BE2C (cell line): ENCODE data around the gene ASPSCR1.

Experiments used
- DNase-seq: peaks from one replicate; pipeline ENCODE4 v3.0.0-alpha.2; 2020
- H3K27me3 ChIP-seq: fragments of 250-450 bp; sonication (Bioruptor Pico); 2 replicates; pipeline ENCODE4 v1.5.1; 2020; ENCODE audit warnings: mild to moderate bottlenecking
- H3K36me3 ChIP-seq: fragments of 250-450 bp; sonication (Bioruptor Pico); 2 replicates; pipeline ENCODE4 v1.5.1; 2020; ENCODE audit warnings: mild to moderate bottlenecking
- H3K4me1 ChIP-seq: fragments of 250-450 bp; sonication (Bioruptor Pico); 2 replicates; pipeline ENCODE4 v1.5.1; 2020
- H3K4me3 ChIP-seq: 2 replicates; pipeline ENCODE4 v1.5.1; 2011; ENCODE audit warnings: low read depth, low read length
- H3K9me3 ChIP-seq: fragments of 250-450 bp; sonication (Bioruptor Pico); 2 replicates; pipeline ENCODE4 v1.5.1; 2020
- CTCF ChIP-seq: IDR thresholded peaks from 2 replicates; pipeline ENCODE4 v1.5.1; 2012; ENCODE audit warnings: mild to moderate bottlenecking, low read depth, low read length

The ASPSCR1 gene

GRCh38 chr17:81930142-81931125 is 47.0 kb upstream of the ASPSCR1 start:
- Histone ChIP-seq H3K36me3 (peaks cover 10% of the 10 kb centered on the region), H3K4me1 (peaks cover 3% of the 10 kb centered on the region; the same call in 1 of the 2 replicates), H3K9me3 (no peaks in the 10 kb centered on the region), H3K27me3 (no peaks in the 10 kb centered on the region), H3K4me3 (no peak overlapping the region)
- TF ChIP-seq CTCF, result no peak
- no peak for DNase-seq

GRCh38 chr17:81931189-81931556 is 46.3 kb upstream of the ASPSCR1 start:
- no peaks in the 10 kb centered on the region for H3K27me3 ChIP-seq
- H3K36me3 ChIP-seq, result peaks cover 14% of the 10 kb centered on the region
- H3K4me3 ChIP-seq, result no peak overlapping the region
- no peak for DNase-seq
- no peaks in the 10 kb centered on the region for H3K9me3 ChIP-seq
- H3K4me1 ChIP-seq, result peaks cover under 1% of the 10 kb centered on the region; the same call in 1 of the 2 replicates
- no peak for TF ChIP-seq CTCF

- no peaks in the 10 kb centered on the region for H3K4me1 ChIP-seq
These were observed 45.7 kb upstream of the ASPSCR1 start for GRCh38 chr17:81931557-81932332.

GRCh38 chr17:81932333-81932983 is 45.0 kb upstream of the ASPSCR1 start:
- H3K4me3 ChIP-seq, result no peak overlapping the region
- no peaks in the 10 kb centered on the region for H3K4me1 ChIP-seq
- H3K27me3 ChIP-seq, result no peaks in the 10 kb centered on the region
- H3K36me3 ChIP-seq, result peaks cover 12% of the 10 kb centered on the region
- no peaks in the 10 kb centered on the region for H3K9me3 ChIP-seq
- no peak for DNase-seq
- no peak for TF ChIP-seq CTCF

More at GRCh38 chr17:81931557-81932332, 45.7 kb upstream of the ASPSCR1 start:
- no peak for DNase-seq
- peaks cover 14% of the 10 kb centered on the region for H3K36me3 ChIP-seq
- no peak overlapping the region for H3K4me3 ChIP-seq
- H3K9me3 ChIP-seq, result no peaks in the 10 kb centered on the region
- H3K27me3 ChIP-seq, result no peaks in the 10 kb centered on the region
- TF ChIP-seq CTCF, result no peak

- no peak overlapping the region for H3K4me3 ChIP-seq
- no peak for DNase-seq
- H3K27me3 ChIP-seq, result no peaks in the 10 kb centered on the region
- TF ChIP-seq CTCF, result no peak
- H3K4me1 ChIP-seq, result no peaks in the 10 kb centered on the region
- H3K9me3 ChIP-seq, result no peaks in the 10 kb centered on the region
- peaks cover 12% of the 10 kb centered on the region for H3K36me3 ChIP-seq
These were observed 44.2 kb upstream of the ASPSCR1 start for GRCh38 chr17:81933178-81933699.
